Measurements from ENCODE around the gene PARD6B.
"Not testable (repeated sequence)": the region's sequence is repeated elsewhere in the genome, so short reads cannot be mapped to it uniquely, and the experiment has no call there.

The PARD6B gene

DNA sequence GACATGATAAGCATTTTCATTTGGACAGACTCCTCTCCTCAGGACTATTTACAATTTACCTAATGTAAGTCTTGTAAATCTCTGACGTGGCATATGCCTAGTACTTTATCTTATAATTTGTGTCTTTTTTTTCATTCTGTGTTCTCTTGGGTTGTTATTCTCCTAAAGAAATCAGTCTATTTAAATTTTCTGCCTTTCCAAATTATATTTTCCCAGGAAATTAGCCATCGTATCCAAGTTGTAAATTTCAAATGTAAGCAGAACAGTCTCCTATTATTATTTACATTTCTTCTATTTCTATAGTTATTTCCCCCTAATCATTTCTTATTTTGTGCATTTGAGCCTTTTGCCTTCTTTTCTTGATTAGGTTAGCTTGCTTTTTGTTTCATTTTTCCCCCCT is 46.0 kb downstream of the PARD6B start:
- DNase-seq, result no peak

DNA sequence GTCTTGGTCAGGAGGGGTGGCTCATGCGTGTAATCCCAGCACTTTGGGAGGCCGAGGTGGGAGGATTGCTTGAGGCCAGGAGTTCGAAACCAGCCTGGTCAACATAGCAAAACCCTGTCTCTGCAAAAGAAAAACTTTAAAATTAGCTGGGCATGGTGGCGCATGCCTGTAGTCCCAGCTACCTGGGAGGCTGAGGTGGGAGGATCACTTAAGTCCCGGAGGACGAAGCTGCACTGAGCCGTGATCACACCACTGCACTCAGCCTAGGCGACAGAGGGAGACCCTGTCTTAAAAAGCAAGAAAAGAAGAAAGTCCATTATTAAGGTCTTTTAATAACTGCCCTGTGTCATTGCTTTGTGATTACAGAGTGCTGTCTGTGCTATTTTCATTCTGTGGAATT is 47.6 kb downstream of the PARD6B start:
- not testable (repeated sequence) for DNase-seq

DNA sequence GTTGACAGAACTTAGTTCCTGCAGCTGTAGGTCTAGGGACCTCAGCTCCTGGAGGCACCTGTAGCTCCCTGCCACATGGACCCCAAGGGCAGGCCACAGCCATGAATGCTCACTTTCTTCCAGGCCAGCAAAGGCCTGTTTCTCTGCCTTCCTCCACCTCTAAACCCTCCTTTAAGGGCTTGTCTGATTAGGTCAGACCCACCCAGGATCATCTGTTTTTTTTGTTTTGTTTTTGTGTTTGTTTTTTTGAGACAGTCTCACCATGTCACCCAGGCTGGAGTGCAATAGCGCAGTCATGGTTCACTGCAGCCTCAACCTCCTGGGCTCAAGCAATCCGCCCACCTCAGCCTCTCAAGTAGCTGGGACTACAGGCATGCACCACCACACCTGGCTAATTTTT is 52.0 kb downstream of the PARD6B start:
- no peak for DNase-seq

DNA sequence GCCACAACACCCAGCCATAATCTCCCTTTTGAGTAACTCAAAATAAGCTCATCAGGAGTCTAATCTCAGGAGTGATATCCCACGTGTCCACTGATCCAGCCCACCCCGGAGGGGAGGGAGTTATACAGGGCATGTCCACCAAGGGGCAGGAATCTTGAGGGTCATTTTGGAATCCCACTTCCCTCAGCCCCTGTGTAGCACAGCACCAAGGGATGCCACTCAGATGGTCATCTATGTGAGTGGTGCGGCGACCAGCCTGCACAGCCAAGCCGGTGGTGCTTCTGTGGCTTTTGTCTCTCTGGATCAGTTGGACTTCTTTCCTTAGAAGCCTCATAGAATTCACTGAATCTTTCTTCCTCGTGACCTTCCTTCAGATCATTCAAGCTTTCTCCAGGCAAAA is 52.5 kb downstream of the PARD6B start:
- DNase-seq, result no peak

DNA sequence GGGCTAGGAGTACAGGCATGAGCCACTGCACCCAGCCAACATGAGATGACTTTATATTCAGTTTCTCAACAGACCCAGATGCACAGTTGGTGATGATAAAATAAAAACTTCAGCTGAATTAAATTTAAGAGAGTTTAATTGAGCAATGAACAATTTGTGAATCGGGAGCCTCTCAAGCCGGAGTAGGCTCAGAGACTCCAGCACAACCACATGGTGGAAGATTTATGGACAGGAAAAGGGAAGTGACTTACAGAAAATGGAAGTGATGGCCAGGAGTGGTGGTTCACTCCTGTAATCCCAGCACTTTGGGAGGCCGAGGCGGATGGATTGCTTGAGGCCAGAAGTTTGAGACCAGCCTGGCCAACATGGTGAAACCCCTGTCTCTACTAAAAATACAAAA is 53.1 kb downstream of the PARD6B start:
- no peak for DNase-seq

DNA sequence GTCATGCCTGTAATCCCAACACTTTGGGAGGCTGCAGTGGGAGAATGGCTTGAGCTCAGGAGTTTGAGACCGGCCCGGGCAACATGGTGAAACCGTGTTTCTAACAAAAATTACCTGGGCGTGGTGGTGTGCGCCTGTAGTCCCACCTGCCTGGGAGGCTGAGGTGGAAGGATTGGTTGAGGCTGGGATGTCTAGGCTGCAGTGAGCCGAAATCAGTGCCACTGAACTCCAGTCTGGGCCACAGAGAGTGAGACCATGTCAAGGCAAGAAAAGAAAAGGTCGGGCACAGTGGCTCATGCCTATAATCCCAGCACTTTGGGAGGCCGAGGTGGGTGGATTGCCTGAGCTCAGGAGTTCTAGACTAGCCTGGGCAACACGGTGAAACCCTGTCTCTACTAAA is 55.3 kb downstream of the PARD6B start:
- DNase-seq, result no peak

DNA sequence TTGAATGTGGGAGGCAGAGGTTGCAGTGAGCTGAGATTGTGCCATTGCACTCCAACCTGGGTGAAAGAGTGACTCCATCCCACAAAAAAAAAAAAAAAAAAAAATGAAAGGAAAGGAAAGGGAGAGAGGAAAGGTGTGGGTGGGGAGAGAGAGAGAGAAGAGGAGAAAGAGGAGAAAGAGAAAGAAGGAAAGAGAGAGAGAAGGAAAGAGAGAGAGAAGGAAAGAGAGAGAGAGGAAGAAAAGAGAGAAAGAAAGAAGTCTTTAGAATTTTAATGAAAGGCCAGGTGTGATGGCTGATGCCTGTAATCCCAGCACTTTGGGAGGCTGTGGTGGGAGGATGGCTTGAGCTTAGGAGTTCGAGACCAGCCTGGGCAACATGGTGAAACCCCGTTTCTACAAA is 55.8 kb downstream of the PARD6B start:
- DNase-seq, result no peak

DNA sequence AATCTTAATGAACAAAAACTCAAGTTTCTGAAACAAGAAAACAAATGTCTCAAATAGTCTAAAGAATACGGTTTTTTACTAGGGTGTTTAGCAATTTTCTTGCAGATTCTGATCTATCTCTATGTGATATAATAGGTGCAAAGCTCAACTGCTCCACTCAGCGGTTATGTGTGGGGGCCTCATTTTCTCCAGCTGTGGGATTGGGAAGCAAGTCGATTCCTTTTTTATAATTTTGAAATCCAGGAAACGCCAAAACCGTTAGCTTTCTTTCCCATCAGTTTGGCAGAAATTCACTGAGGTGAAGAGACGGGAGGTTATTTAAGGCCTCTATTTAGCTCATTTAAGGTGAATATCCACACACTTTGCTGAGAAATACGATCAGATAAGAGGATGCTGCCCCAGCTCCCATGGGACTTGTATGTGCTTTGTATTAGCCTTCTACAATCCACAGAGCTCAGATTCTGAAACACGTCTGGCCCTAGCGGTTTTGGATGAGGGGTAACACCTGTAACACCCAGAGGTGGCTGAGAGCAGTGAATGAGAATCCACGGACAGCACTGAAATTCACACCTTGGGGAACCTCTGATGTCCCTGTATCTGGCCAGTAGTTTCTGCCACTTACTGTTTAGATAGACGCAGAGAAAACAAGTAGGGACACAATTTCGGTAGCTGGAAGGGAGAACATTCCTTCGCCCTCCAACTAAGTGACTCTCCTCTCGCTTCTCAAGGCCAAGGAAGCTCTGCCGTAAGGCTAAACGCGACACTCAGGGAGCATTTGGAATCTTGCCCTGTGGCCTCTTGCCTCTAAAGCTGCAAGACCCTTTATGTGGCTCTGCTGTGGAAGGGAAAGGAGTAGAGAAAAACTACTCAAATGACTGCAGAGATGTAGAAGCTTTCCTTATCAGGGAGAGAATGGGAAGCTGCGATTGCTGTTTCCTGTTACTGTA is 56.9 kb downstream of the PARD6B start:
- DNase-seq, result no peak

DNA sequence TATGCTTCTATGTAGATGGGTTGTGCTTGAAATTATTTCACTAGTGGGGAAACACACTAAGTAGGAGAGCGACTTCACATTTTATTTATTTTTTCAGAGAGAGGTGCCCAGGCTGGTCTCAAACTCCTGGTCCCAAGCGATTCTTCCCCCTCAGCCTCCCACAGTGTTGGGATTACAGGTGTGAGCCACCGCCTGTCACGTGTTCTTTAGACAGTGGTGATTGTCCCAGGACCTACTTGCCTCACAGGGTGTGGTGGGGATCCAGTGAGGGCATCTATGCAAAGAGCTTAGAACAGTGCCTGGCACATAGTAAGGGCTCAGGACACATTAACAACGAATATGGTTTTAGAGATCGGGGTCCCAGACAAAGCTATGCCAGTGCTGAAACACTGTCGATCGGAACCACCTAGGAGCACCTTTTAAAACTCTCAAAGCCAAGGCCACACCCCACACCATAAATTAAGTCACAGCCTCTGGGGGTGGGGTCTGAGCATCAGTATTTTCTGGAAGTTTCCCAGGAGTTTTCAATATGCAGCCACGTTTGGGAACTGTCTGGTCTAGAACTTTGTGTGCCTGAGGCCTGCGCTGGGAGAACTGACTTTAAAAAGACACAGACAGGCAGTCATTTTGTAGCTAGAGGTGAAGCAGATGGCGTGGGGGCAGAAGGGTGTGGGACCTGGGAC is 58.7 kb downstream of the PARD6B start:
- no peak for DNase-seq

DNA sequence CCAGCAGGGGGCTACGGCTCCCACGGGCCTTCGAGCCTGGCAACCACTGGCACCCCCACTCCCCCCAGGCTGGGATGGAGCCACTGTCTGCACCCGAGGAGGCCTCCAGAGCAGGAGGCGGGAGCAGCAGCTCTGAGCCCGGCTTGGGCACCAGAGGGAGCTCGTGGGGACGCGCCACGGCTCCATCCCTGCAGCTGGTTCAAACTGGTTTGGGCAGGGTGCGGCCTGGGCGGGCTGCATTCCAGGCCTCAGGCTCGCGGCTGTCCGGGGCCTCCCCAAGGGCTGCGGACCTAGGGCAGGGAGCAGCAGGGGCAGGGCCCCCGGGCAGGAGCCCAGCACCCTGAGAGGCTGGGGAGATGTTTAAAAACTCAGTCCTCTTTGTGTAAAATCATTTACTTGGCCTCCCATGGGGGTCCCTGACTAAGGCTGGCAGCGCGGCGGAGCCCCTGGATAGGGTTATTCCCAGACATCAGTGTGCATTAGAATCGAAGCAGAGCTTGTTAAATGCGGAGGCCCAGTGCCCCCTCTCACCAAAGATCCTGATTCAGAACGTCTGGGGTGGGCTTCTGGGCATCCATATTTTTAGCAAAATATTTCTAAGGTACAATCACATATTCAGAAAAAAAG is 59.4 kb downstream of the PARD6B start:
- DNase-seq, result peak; percentile 80

DNA sequence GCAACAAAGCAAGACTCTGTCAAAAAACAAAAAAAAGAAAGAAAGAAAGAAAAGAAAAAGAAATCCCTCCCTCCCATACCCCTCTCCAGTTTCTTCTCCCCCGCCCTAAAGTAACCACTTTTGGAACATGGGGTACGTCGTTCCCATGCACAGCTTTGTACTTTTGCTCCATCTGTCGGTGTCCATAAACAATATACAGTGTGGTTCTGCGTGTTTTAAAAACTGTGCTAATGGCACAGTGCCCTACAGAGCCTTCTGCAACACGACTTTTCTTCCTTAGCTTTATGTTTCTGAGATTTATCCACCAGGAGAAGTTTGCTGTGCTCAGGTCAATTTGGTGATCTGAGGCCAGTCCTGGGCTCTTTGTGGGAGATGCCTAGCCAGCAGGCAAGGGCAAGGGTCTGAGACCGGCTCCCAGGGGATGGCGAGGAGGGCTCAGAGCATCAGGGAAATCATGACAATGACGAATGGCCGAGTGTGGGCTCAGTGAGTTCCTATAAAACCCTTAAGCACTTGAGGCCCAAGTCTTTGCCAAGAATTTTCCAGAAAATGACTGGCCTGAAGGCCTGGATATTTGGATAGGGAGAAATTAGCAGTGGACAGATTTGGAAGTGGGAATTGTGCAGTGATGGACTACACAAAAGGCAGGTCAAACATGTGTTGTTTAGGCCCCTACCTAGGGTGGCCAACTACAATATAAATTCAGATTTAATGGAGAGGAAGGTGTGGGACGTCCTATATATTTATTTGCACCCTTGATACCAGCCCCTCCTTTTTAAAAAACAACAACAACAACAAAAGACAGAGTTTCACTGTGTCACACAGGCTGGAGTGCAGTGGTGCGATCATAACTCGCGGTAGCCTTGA is 61.6 kb downstream of the PARD6B start:
- DNase-seq, result no peak

DNA sequence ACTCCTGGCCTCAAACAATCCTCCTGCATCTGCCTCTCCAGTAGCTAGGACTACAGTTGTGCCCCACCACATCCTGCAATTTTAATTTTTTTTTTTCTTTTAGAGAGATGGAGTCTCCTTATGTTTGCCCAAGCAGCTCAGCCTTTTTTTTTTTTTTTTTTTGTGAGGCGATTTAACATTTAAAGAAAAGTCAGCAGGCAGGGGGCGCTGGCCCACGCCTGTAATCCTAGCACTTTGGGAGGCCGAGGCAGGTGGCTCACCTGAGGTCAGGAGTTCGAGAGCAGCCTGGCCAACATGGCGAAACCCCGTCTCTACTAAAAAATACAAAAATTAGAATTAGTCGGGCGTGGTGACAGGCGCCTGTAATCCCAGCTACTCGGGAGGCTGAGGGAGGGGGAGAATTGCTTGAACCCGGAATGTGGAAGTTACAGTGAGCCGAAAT is 62.2 kb downstream of the PARD6B start:
- DNase-seq, result peak; percentile 62

DNA sequence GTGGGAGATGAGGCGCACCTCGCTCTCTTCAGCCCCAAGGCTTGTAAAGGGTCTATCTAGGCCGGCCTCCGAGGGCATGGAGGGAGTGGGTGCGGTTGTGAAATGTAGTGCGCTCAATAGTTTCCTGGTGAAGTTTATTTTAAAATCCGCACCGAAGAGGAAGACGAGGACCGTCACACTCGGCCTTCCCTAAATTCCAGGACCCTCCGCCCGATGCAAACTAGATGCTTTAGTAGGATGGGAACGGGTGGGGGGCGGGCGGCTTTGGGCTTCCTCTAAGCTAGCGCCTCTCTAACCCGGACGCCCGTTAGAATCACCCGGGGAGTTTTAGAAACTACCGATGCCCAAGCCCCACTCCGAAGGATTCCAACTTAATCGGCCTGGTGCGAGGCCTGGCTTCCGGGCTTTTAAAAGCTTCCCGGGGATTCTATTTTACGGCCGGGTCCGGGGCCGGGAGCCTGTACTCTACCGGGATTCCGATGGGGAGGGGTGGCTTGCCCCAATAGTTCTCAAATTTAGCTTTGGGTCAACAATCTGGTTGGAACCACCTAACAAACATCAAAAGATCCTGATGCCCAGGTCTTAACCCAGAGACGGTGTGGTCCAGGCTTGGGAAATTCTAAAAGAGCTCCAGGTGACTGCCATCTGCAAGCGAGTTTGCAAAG is 62.9 kb downstream of the PARD6B start:
- no peak for DNase-seq

DNA sequence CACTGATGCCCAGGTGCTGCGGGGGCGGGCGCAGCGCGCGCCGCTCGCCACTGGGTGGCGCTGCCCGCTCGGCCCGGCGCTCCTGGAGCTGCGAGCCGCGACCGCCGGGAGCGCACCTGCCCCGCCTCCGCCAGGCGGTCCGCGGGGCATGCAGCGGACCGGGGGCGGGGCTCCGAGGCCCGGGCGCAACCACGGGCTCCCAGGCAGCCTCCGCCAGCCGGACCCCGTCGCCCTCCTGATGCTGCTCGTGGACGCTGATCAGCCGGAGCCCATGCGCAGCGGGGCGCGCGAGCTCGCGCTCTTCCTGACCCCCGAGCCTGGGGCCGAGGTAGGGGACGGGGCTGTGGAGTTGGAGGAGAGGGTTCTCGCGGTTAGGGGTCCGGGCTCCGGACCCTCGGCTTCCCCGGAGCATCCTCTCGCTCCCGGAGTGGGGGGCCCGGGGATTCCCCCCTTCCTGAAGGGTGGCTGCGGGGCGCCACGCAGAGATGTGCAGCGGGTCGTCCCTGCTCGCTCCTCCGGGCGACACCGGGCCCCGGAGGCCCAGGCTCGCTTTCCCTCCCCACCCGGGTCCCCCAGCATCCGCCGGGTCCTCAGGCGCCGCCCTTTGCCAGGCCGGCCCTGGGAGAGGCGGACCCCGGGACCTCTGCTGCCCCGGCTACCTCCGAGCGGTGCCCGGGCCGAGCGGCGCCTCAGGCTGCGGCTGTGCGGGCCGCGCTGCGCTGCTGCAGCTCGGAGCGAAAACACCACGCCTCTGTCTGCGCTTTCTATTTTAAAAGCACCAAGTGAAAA is 63.7 kb downstream of the PARD6B start, which contains the start of gene BCAS4:
Gene BCAS4 (plus strand): TSS at position 216 of the 789 bp plus-strand sequence. CDS start 23 bp downstream, at position 239.
- peak; percentile 90 for DNase-seq

DNA sequence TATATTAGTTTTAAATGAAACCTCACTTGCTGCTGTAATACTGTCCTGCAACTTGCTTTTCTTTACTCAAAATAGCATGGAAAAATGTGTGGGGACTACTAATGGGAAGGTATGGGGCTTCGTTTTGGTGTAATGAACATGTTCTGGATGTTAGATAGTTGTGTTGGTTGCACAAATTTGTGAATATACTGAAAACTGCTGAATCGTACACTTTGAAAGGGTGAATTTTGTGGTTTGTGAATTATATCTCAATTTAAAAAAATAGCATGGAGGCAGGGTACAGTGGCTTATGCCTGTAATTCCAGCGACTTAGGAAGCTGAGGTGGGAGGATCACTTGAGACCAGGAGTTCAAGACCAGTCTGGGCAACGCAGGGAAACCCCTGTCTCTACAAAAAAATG is 65.8 kb downstream of the PARD6B start:
- no peak for DNase-seq

DNA sequence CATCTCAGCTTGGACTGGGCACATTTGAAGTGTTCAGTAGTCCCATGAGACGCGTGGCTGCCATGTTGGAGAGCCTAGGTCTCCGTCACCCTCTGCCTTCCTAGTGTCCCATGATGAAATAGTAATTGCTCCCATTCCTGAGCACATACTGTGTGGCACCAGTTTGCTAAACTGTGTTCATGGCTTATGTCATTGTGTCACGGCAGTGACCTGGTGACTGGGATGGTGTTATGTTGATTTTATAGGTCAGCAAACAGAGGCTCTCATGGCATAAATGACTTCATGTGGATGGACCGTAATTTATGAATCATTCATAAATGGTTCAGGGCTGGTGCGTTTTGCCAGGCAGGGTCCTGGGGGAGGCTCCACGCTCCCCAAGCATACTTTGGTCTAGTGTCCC is 67.3 kb downstream of the PARD6B start:
- no peak for DNase-seq

DNA sequence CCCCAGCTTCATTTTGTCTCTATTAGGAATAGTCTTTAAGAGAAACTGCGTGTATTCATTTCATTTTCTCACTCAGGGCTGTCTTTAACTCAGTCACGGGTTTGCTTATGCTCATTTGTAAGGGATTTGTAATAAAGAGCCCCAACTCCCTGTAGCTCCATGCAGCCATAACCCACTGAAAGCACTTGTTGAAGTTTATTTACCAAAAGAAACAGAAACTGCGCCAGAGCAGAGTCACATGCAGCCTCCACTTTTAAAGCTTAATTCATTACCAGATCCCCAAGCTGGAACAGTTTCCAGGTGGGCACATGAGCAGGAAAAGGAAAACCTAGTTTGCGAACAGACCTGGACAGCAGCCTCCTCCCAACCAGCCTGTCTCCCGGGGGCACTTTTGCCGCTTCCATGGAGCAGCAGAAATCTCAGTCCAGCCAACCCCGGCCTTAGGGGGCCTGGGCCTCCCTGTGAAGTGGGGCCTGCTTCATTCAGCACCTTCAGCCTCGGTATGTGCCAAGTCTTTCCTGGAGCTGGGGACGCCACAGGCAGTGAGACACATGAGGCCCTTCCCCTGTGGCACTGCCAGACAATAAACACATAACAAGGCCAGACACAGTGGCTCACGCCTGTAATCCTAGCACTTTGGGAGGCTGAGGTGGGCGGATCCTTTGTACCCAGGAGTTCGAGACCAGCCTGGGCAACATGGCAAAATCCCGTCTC is 68.0 kb downstream of the PARD6B start:
- no peak for DNase-seq

DNA sequence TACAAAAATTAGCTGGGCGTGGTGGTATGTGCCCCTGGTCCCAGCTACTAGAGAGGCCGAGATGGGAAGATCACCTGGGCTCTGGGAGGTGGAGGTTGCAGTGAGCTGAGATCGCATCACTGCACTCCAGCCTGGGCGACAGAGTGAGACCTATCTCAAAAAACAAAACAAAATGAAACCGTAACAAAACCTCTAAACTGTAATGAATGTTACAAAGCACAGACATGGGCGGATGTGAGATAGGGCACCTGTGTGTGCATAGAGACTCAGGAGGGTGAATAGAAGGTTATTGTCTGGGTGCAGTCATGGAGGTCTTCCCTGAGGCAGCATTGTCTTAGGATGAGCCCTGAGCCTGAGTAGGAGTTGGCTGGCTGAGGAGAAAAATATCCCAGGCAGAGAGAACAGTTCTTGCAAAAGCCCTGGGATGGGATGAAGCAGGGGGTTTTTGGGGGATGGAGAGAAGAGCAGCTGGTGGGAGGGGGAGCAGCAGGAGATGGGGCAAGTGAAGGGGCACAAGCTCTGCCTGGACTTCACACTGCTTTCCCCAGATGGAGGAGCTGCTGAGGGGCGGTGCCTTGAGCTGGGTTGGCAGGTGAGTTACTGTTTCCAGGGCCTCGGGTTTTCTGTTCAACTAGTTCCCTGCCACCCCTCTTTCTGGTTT is 68.6 kb downstream of the PARD6B start:
- no peak for DNase-seq

DNA sequence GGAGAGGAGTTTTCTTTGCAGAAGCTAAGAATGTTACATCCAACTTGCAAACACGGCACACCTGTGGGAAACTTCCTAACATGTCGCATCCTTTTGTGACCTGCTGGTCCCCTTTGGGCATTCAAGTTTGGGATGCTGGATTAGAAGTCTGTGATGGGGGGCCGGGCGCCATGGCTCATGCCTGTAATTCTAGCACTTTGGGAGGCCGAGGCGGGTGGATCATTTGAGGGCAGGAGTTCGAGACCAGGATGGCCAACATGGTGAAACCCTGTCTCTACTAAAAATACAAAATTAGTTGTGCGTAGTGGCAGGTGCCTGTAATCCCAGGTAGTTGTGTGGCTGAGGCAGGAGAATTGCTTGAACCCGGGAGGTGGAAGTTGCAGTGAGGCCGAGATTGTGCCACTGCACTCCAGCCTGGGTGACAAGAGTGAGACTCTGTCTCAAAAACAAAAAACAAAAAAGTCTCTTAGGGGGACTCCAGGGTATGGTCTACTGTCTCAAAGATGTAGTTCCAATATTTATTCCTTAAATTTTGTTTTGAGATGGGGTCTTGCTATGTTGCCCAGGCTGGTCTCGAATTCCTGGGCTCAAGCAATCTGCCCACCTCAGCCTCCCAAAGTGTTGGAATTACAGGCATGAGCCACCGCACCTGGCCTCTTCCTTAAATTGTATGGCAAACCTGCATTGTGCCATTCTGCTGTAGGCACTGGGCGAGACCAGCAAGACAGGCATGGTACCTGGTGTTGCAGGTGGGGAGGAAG is 69.8 kb downstream of the PARD6B start:
- not testable (repeated sequence) for DNase-seq
